CD8-positive, alpha-beta memory T cell (primary cell): ENCODE results near the gene NFE2L2. TPM values are rescaled to one million over a fixed set of nuclear protein-coding genes. Genes with fewer than 3 reads are reported as not detected.

Experiments
- CTCF ChIA-PET: fragments of 350-600 bp; sonication (Branson Sonifier 250); formaldehyde crosslinking; loops from one replicate; lab custom pipeline; 2021; ENCODE audit warnings: antibody characterized with exemption; lab: Charles Lee
- POLR2A ChIA-PET: fragments of 350-600 bp; sonication (Branson Sonifier 250); formaldehyde crosslinking; loops from one replicate; lab custom pipeline; 2021; ENCODE audit warnings: antibody characterized with exemption; lab: Charles Lee
- DNase-seq, 5 donors: peaks; one replicate each; pipeline versions ENCODE4 v3.0.0 to v3.0.0-alpha.2; 2020 to 2022; ENCODE audit warnings: mixed read lengths in 1 of 5
- H3K27ac ChIP-seq: one replicate; pipeline ENCODE4 v1.7.0; 2013; ENCODE audit warnings: low read depth, mild to moderate bottlenecking, low read length, moderate library complexity
- H3K27me3 ChIP-seq: 2 replicates; pipeline ENCODE4 v1.7.0; 2013; ENCODE audit warnings: low read length, mild to moderate bottlenecking; ENCODE audit not compliant: insufficient read depth, poor library complexity, severe bottlenecking
- H3K36me3 ChIP-seq: 2 replicates; pipeline ENCODE4 v1.7.0; 2013; ENCODE audit warnings: mild to moderate bottlenecking, low read length, moderate library complexity; ENCODE audit not compliant: insufficient read depth
- H3K4me1 ChIP-seq: 2 replicates; pipeline ENCODE4 v1.7.0; 2013; ENCODE audit warnings: mild to moderate bottlenecking, low read length, moderate library complexity; ENCODE audit not compliant: insufficient read depth
- H3K4me3 ChIP-seq: 2 replicates; pipeline ENCODE4 v1.7.0; 2013; ENCODE audit warnings: mild to moderate bottlenecking, low read length
- H3K9me3 ChIP-seq: 2 replicates; pipeline ENCODE4 v1.7.0; 2013; ENCODE audit warnings: mild to moderate bottlenecking, low read length
- H3K27ac Mint-ChIP-seq, 8 donors: one replicate each; pipeline ENCODE4 v1.8.0; 2020 to 2021; ENCODE audit warnings: mixed read lengths in 8 of 8, mild to moderate bottlenecking in 6 of 8, inconsistent platforms in 3 of 8, moderate library complexity in 3 of 8
- H3K27me3 Mint-ChIP-seq, 2 donors: one replicate each; pipeline ENCODE4 v1.8.0; 2020 to 2021; ENCODE audit warnings: mixed read lengths in 2 of 2, mild to moderate bottlenecking in 1 of 2, moderate library complexity in 1 of 2
- H3K36me3 Mint-ChIP-seq, 3 donors: one replicate each; pipeline ENCODE4 v1.8.0; 2020 to 2021; ENCODE audit warnings: mixed read lengths in 3 of 3, inconsistent platforms in 1 of 3, mild to moderate bottlenecking in 1 of 3
- H3K4me1 Mint-ChIP-seq, 3 donors: one replicate each; pipeline ENCODE4 v1.8.0; 2020 to 2021; ENCODE audit warnings: mixed read lengths in 3 of 3, inconsistent platforms in 1 of 3, mild to moderate bottlenecking in 1 of 3
- H3K4me3 Mint-ChIP-seq, 7 donors: one replicate each; pipeline ENCODE4 v1.8.0; 2020 to 2021; ENCODE audit warnings: mixed read lengths in 7 of 7, mild to moderate bottlenecking in 6 of 7, moderate library complexity in 4 of 7, inconsistent platforms in 2 of 7
- H3K9me3 Mint-ChIP-seq, 5 donors: one replicate each; pipeline ENCODE4 v1.8.0; 2020 to 2022; ENCODE audit warnings: mixed read lengths in 5 of 5, mild to moderate bottlenecking in 3 of 5, moderate library complexity in 2 of 5, inconsistent platforms in 1 of 5
- polyA plus RNA-seq: library from polyadenylated mRNA; unstranded; fragments of 300-500 nt; fragmentation: Illumina TruSeq; gene quantifications from one replicate; pipeline ENCODE4 v1.2.3, GENCODE V29; 2021
- total RNA-seq, 2 experiments: library from RNA; stranded (reverse); gene quantifications; one replicate each; pipeline ENCODE4 v1.2.3, GENCODE V29; 2021

NFE2L2 gene
- total and polyA plus RNA-seq, 3 experiments from 2014 or later, result 47.7 to 63.0 (median 58.0) TPM

DNA sequence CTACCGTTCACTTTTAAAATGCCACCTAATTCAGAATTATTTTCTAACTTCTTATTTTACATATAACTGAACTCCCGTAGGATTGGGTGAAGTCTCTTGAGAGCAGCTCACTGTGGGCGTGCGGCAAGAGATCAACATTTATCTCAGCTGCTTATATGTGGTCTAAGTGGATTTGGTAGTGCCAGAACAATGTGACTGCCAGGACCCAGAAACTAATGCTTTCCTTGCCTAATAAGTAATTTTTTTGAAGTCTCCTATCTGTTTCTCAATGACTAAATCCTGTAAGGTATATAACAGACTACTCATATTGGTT, 11.2 kb upstream of the NFE2L2 start:
- H3K36me3 Mint-ChIP-seq, result no peaks in the 10 kb centered on the region
- CTCF ChIA-PET, result no interaction called here
- H3K9me3 ChIP-seq, result no peaks in the 10 kb centered on the region
- H3K27ac Mint-ChIP-seq, result no peak overlapping the region
- H3K9me3 Mint-ChIP-seq, result no peaks in the 10 kb centered on the region
- POLR2A ChIA-PET, result no interaction called here
- no peak overlapping the region for H3K27ac ChIP-seq
- DNase-seq, result no peak
- no peaks in the 10 kb centered on the region for H3K36me3 ChIP-seq
- H3K4me1 Mint-ChIP-seq, result peaks cover 0 to 3% (median 0%) of the 10 kb centered on the region in 3 donors
- no peak overlapping the region for H3K4me3 ChIP-seq
- H3K27me3 ChIP-seq, result no peaks in the 10 kb centered on the region
- H3K27me3 Mint-ChIP-seq, result no peaks in the 10 kb centered on the region
- H3K4me3 Mint-ChIP-seq, result no peak overlapping the region
- no peaks in the 10 kb centered on the region for H3K4me1 ChIP-seq

DNA sequence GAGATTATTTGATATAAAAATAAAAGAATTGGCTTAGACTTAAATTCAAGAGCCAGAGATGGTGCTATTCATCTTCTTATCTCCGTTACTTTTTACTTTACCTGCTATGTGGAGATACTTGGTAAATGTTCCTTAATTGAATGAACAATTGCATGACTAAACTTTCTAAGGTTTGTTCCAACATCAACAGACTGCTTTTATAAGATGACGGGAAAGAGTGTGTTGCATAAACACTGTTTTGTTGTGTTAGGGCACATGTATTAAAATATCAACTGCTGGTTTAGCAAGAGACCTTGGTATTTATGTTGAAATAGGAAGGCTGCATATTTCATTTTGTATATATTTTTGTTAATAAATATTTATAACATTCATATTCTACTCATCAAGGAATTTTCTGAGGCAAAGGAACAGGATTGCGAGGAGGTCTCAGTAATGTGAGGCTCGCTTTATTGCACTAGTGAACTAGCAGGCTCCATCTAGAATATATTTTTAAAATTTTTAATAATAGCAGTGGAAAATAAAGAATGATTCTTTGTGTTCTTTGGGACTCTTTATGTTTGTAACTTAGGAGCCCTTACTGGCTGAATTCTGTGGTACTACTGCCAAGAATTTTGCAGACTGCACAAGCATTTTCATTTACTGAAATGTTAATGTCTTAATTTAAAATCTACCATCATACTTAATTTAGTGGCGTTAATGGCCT, 10.7 kb upstream of the NFE2L2 start:
- Mint-ChIP-seq H3K27ac (no peak overlapping the region), H3K4me3 (no peak overlapping the region), H3K36me3 (no peaks in the 10 kb centered on the region), H3K27me3 (no peaks in the 10 kb centered on the region), H3K4me1 (peaks cover 0 to 3% (median 0%) of the 10 kb centered on the region in 3 donors), H3K9me3 (no peaks in the 10 kb centered on the region)
- DNase-seq, result no peak
- H3K27me3 ChIP-seq, result no peaks in the 10 kb centered on the region
- no peaks in the 10 kb centered on the region for H3K36me3 ChIP-seq
- CTCF ChIA-PET, result interaction anchor here (1.6 kb wide), 1 partner anchor 10 kb away, joined by 3 read pairs; no protein-coding TSS in a partner anchor
- H3K4me1 ChIP-seq, result no peaks in the 10 kb centered on the region
- no peaks in the 10 kb centered on the region for H3K9me3 ChIP-seq
- H3K4me3 ChIP-seq, result no peak overlapping the region
- POLR2A ChIA-PET, result no interaction called here
- no peak overlapping the region for H3K27ac ChIP-seq

DNA sequence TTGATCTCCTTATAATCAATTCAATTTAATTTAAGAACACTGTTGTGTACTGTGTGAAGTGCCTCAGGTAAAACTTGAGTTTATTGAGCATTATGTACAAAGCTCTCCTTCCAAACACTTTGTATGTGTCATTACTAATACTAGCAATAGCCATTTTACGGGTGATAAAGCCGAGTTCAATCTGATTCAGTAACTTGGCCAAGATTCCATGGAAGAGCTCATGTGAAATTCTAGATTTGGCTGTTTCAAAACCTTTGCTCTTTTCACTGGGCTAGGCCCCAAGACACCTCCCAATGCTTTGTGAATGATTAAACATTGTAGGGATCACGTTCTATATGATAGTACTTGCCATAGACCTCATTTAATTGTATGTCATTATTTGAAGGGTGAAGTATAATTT, 8.9 kb upstream of the NFE2L2 start:
- Mint-ChIP-seq H3K36me3 (no peaks in the 10 kb centered on the region), H3K9me3 (no peaks in the 10 kb centered on the region), H3K4me1 (peaks cover 0 to 3% (median 0%) of the 10 kb centered on the region in 3 donors), H3K4me3 (no peak overlapping the region), H3K27ac (no peak overlapping the region), H3K27me3 (no peaks in the 10 kb centered on the region)
- H3K9me3 ChIP-seq, result no peaks in the 10 kb centered on the region
- ChIA-PET CTCF (interaction anchor here (1.6 to 2.8 kb wide), 2 partner anchors 8 to 10 kb away, joined by 3 to 9 read pairs; no protein-coding TSS in a partner anchor), POLR2A (interaction anchor here (1.1 kb wide), 1 partner anchor 9 kb away, joined by 4 read pairs; the partner anchor contains the start of gene NFE2L2)
- no peak overlapping the region for H3K4me3 ChIP-seq
- H3K27ac ChIP-seq, result no peak overlapping the region
- no peaks in the 10 kb centered on the region for H3K27me3 ChIP-seq
- H3K36me3 ChIP-seq, result no peaks in the 10 kb centered on the region
- H3K4me1 ChIP-seq, result no peaks in the 10 kb centered on the region
- DNase-seq, result no peak

GRCh38 chr2:177272765-177273164, 8.2 kb upstream of the NFE2L2 start:
- Histone ChIP-seq H3K36me3 (no peaks in the 10 kb centered on the region), H3K4me3 (no peak overlapping the region), H3K4me1 (no peaks in the 10 kb centered on the region), H3K27ac (no peak overlapping the region), H3K27me3 (no peaks in the 10 kb centered on the region), H3K9me3 (no peaks in the 10 kb centered on the region)
- Mint-ChIP-seq H3K4me1 (peaks cover 0 to 3% (median 0%) of the 10 kb centered on the region in 3 donors), H3K27me3 (no peaks in the 10 kb centered on the region), H3K4me3 (no peak overlapping the region), H3K36me3 (no peaks in the 10 kb centered on the region), H3K9me3 (no peaks in the 10 kb centered on the region), H3K27ac (no peak overlapping the region)
- ChIA-PET POLR2A (no interaction called here), CTCF (interaction anchor here (2.8 kb wide), 1 partner anchor 9 kb away, joined by 9 read pairs; no protein-coding TSS in a partner anchor)
- no peak for DNase-seq

- Histone ChIP-seq H3K9me3 (no peaks in the 10 kb centered on the region), H3K4me1 (no peaks in the 10 kb centered on the region), H3K4me3 (no peak overlapping the region), H3K27me3 (no peaks in the 10 kb centered on the region), H3K27ac (no peak overlapping the region), H3K36me3 (no peaks in the 10 kb centered on the region)
- Mint-ChIP-seq H3K36me3 (no peaks in the 10 kb centered on the region), H3K27ac (peak overlapping the region in 1 of 8 donors; percentile 32), H3K4me1 (peaks cover 0 to 4% (median 3%) of the 10 kb centered on the region in 3 donors), H3K4me3 (no peak overlapping the region), H3K27me3 (no peaks in the 10 kb centered on the region), H3K9me3 (no peaks in the 10 kb centered on the region)
- POLR2A ChIA-PET, result interaction anchor here (0.5 kb wide), 1 partner anchor 1229 kb away, joined by 3 read pairs; no protein-coding TSS in a partner anchor
- DNase-seq, result no peak
- CTCF ChIA-PET, result interaction anchor here (2.8 kb wide), 1 partner anchor 9 kb away, joined by 9 read pairs; no protein-coding TSS in a partner anchor
Observed at GRCh38 chr2:177271981-177272666, 7.6 kb upstream of the NFE2L2 start.

DNA sequence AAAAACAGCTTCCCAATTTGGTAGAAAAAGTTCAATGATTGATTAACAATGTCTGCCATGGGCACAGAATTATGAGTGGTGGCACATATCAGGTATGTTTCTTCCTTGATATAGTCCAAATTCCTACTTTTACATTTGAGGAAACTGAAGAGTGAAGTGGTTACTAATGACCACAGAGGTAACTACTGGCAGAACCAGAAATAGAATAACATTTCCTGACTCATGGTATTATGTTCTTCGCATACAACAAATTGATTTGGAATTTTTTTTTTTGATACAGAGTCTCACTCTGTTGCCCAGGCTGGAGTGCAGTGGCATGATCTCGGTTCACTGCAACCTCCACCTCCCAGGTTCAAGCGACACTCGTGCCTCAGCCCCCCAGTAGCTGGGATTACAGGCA, 6.0 kb upstream of the NFE2L2 start:
- no peak overlapping the region for H3K4me3 ChIP-seq
- DNase-seq, result no peak
- H3K36me3 ChIP-seq, result no peaks in the 10 kb centered on the region
- peaks cover 14% of the 10 kb centered on the region for H3K4me1 ChIP-seq
- Mint-ChIP-seq H3K27ac (no peak overlapping the region), H3K9me3 (no peaks in the 10 kb centered on the region), H3K4me3 (no peak overlapping the region), H3K36me3 (no peaks in the 10 kb centered on the region), H3K4me1 (peaks cover 12 to 18% (median 18%) of the 10 kb centered on the region in 3 donors), H3K27me3 (no peaks in the 10 kb centered on the region)
- H3K9me3 ChIP-seq, result no peaks in the 10 kb centered on the region
- ChIA-PET POLR2A (no interaction called here), CTCF (no interaction called here)
- H3K27ac ChIP-seq, result no peak overlapping the region
- no peaks in the 10 kb centered on the region for H3K27me3 ChIP-seq

GRCh38 chr2:177268901-177269300, 4.4 kb upstream of the NFE2L2 start:
- no peaks in the 10 kb centered on the region for H3K27me3 ChIP-seq
- no peaks in the 10 kb centered on the region for H3K36me3 ChIP-seq
- no peak overlapping the region for H3K4me3 ChIP-seq
- peaks cover 14% of the 10 kb centered on the region for H3K4me1 ChIP-seq
- Mint-ChIP-seq H3K4me1 (peaks cover 14 to 22% (median 20%) of the 10 kb centered on the region in 3 donors), H3K27me3 (peaks cover 0 to 1% of the 10 kb centered on the region in 2 donors), H3K27ac (no peak overlapping the region), H3K9me3 (no peaks in the 10 kb centered on the region), H3K4me3 (no peak overlapping the region), H3K36me3 (peaks cover 0 to 7% (median 0%) of the 10 kb centered on the region in 3 donors)
- no peak overlapping the region for H3K27ac ChIP-seq
- no peaks in the 10 kb centered on the region for H3K9me3 ChIP-seq
- CTCF ChIA-PET, result interaction anchor here (1.1 kb wide), 1 partner anchor 120 kb away, joined by 3 read pairs; no protein-coding TSS in a partner anchor
- POLR2A ChIA-PET, result no interaction called here
- no peak for DNase-seq
